DOHH2 (cell line): ENCODE results near the gene ASXL1.

ENCODE experiments used
- H3F3A ChIP-seq: fragments of 200-600 bp; sonication (generic), shearing (Covaris generic); 2 replicates; pipeline ENCODE4 v1.6.0; 2016; ENCODE audit warnings: antibody characterized with exemption, mild to moderate bottlenecking; ENCODE audit not compliant: control insufficient read depth, insufficient read depth
- H3K27ac ChIP-seq: fragments of 200-600 bp; sonication (generic); 2 replicates; pipeline ENCODE4 v1.5.1; 2014; ENCODE audit warnings: low read depth, mild to moderate bottlenecking, low read length, moderate library complexity
- H3K27me3 ChIP-seq: fragments of 200-600 bp; sonication (generic); 2 replicates; pipeline ENCODE4 v1.6.1; 2014; ENCODE audit warnings: mild to moderate bottlenecking, low read length, mixed read lengths; ENCODE audit not compliant: control insufficient read depth
- H3K36me3 ChIP-seq: fragments of 200-600 bp; sonication (generic); 2 replicates; pipeline ENCODE4 v1.6.1; 2014; ENCODE audit warnings: mild to moderate bottlenecking, low read length, moderate library complexity, mixed read lengths; ENCODE audit not compliant: control insufficient read depth
- H3K4me1 ChIP-seq: fragments of 200-600 bp; sonication (generic); 2 replicates; pipeline ENCODE4 v1.6.1; 2014; ENCODE audit warnings: mild to moderate bottlenecking, low read length, mixed read lengths; ENCODE audit not compliant: control insufficient read depth
- H3K4me2 ChIP-seq: fragments of 200-600 bp; sonication (generic); 2 replicates; pipeline ENCODE4 v1.6.0; 2014; ENCODE audit warnings: mild to moderate bottlenecking, low read length, moderate library complexity
- H3K4me3 ChIP-seq: fragments of 200-600 bp; sonication (generic); 2 replicates; pipeline ENCODE4 v1.5.1; 2014; ENCODE audit warnings: mild to moderate bottlenecking, low read length, mixed read lengths
- H3K79me2 ChIP-seq: fragments of 200-600 bp; sonication (generic); 2 replicates; pipeline ENCODE4 v1.6.1; 2014; ENCODE audit warnings: mild to moderate bottlenecking, low read length, mixed read lengths; ENCODE audit not compliant: control insufficient read depth
- H3K9me2 ChIP-seq: fragments of 200-600 bp; sonication (generic); replicated peaks from 2 replicates; pipeline ENCODE4 v1.6.1; 2014; ENCODE audit warnings: mild to moderate bottlenecking, low read length, mixed read lengths; ENCODE audit not compliant: control insufficient read depth
- H3K9me3 ChIP-seq: fragments of 200-600 bp; sonication (generic); 2 replicates; pipeline ENCODE4 v1.6.1; 2014; ENCODE audit warnings: antibody characterized with exemption, low read length, mixed read lengths; ENCODE audit not compliant: control insufficient read depth, insufficient read depth
- H4K20me1 ChIP-seq: fragments of 200-600 bp; sonication (generic); 2 replicates; pipeline ENCODE4 v1.6.0; 2014; ENCODE audit warnings: low read depth, mild to moderate bottlenecking, antibody characterized with exemption, low read length, moderate library complexity; ENCODE audit not compliant: control insufficient read depth, insufficient read depth
- CTCF ChIP-seq: fragments of 200-600 bp; sonication (generic); IDR thresholded peaks from one replicate; pipeline ENCODE4 v1.5.1; 2014; ENCODE audit warnings: antibody characterized with exemption, mild to moderate bottlenecking, low read depth, low read length; ENCODE audit not compliant: poor library complexity, severe bottlenecking
- EZH2phosphoT487 ChIP-seq: fragments of 200-600 bp; sonication (generic); IDR thresholded peaks from 2 replicates; pipeline ENCODE4 v1.6.1; 2017; ENCODE audit warnings: borderline replicate concordance, mild to moderate bottlenecking, antibody characterized with exemption, low read length, moderate library complexity, mixed read lengths

ASXL1 gene

GRCh38 chr20:32396646-32397160 lies 38.6 kb downstream of the ASXL1 start:
- peaks cover 88% of the 10 kb centered on the region for H3K79me2 ChIP-seq
- no peaks in the 10 kb centered on the region for H4K20me1 ChIP-seq

DNA sequence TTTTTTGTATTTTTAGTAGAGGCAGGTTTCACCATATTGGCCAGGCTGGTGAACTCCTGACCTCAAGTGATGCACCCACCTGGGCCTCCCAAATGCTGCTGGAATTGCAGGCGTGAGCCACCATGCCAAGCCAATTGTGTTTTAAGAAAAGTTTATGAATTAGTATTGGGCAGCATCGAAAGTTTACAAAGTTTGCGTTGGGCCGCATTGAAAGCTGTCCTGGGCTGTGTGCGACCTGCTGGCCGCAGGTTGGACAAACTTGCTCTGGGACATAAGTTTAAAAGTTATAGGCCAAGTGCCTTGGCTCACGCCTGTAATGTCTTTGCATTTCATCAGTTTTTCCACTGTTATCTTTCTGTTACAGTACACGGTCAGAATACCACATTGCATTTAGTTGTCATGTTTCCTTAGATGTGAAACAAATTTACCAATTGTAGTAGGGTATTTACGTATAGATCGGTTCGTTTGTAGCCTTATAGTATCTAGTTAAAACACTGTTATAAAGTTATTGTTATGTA lies 39.5 kb downstream of the ASXL1 start:
- no peak for TF ChIP-seq CTCF
- TF ChIP-seq EZH2phosphoT487: no peak
- Histone ChIP-seq H3K9me2 (no peaks in the 10 kb centered on the region), H3K27ac (no peak overlapping the region), H3K27me3 (no peaks in the 10 kb centered on the region), H4K20me1 (no peaks in the 10 kb centered on the region), H3K79me2 (peaks cover 87% of the 10 kb centered on the region), H3K4me3 (no peak overlapping the region), H3F3A (peaks cover 2% of the 10 kb centered on the region), H3K36me3 (peaks cover 25% of the 10 kb centered on the region), H3K9me3 (no peaks in the 10 kb centered on the region), H3K4me1 (no peaks in the 10 kb centered on the region), H3K4me2 (no peak overlapping the region)

More at GRCh38 chr20:32396646-32397160, 38.6 kb downstream of the ASXL1 start:
- H3K9me2 ChIP-seq: no peaks in the 10 kb centered on the region
- H3K4me2 ChIP-seq: no peak overlapping the region
- H3K27me3 ChIP-seq: no peaks in the 10 kb centered on the region
- no peaks in the 10 kb centered on the region for H3F3A ChIP-seq
- no peaks in the 10 kb centered on the region for H3K4me1 ChIP-seq
- H3K36me3 ChIP-seq: peaks cover 20% of the 10 kb centered on the region
- no peak overlapping the region for H3K4me3 ChIP-seq
- no peak for TF ChIP-seq EZH2phosphoT487
- TF ChIP-seq CTCF: no peak
- no peaks in the 10 kb centered on the region for H3K9me3 ChIP-seq
- H3K27ac ChIP-seq: no peak overlapping the region

- Histone ChIP-seq H3K27ac (no peak overlapping the region), H3K4me1 (no peaks in the 10 kb centered on the region), H3K79me2 (peaks cover 81% of the 10 kb centered on the region), H3K9me3 (no peaks in the 10 kb centered on the region), H3F3A (peaks cover 5% of the 10 kb centered on the region), H3K36me3 (peaks cover 16% of the 10 kb centered on the region), H3K4me2 (no peak overlapping the region), H3K4me3 (no peak overlapping the region), H3K9me2 (no peaks in the 10 kb centered on the region), H4K20me1 (peaks cover 3% of the 10 kb centered on the region; the same call in 1 of the 2 replicates), H3K27me3 (no peaks in the 10 kb centered on the region)
- no peak for TF ChIP-seq EZH2phosphoT487
These were observed 42.3 kb downstream of the ASXL1 start for GRCh38 chr20:32400476-32400875.

DNA sequence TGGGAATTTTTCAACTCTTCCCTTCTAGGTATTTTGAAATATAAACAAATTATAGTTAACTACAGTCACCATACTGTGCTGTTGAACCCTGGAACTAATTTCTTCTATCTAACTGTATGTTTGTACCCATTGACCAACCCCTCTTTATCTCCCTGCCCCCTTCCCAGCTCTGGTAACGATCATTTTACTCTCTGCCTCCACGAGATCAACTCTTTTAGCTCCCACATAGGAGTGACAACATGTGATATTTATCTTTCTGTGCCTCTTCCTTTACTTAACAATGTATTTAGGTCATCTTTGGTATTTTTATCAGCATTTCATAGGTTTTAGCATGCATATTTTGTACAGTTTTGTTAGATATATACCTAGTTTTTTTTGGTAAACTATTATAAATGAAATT lies 45.9 kb downstream of the ASXL1 start:
- Histone ChIP-seq H3K27ac (no peak overlapping the region), H3F3A (peaks cover 5% of the 10 kb centered on the region), H3K9me2 (no peaks in the 10 kb centered on the region), H3K4me1 (no peaks in the 10 kb centered on the region), H3K4me2 (no peak overlapping the region), H3K27me3 (no peaks in the 10 kb centered on the region), H3K79me2 (peaks cover 78% of the 10 kb centered on the region), H4K20me1 (peaks cover 3% of the 10 kb centered on the region; the same call in 1 of the 2 replicates), H3K4me3 (no peak overlapping the region), H3K9me3 (no peaks in the 10 kb centered on the region), H3K36me3 (peaks cover 22% of the 10 kb centered on the region)
- TF ChIP-seq CTCF: no peak
- no peak for TF ChIP-seq EZH2phosphoT487
